Lower lobe of right lung (tissue), 2 donors: Measurements from ENCODE around the gene PPL. TPM values are rescaled to one million over a fixed set of nuclear protein-coding genes. Genes with fewer than 3 reads are reported as not detected.

Source experiments
- ATAC-seq, 2 donors: fragments of 200-7000 bp; cut with Tn5 transposase; one replicate each; pipeline ENCODE4 v1.9.1; 2020 to 2022; ENCODE audit warnings: mild to moderate bottlenecking in 2 of 2, moderate library complexity in 2 of 2
- DNase-seq: peaks from one replicate; pipeline ENCODE4 v3.0.0-alpha.2; 2020
- H3K27ac ChIP-seq: fragments of 200-600 bp; one replicate; pipeline ENCODE4 v1.8.0; 2022
- H3K27me3 ChIP-seq: fragments of 200-600 bp; one replicate; pipeline ENCODE4 v1.8.0; 2022; ENCODE audit warnings: low read depth
- H3K36me3 ChIP-seq: fragments of 200-600 bp; one replicate; pipeline ENCODE4 v1.8.0; 2022; ENCODE audit warnings: mild to moderate bottlenecking
- H3K4me1 ChIP-seq: fragments of 200-600 bp; one replicate; pipeline ENCODE4 v1.8.0; 2022
- H3K4me3 ChIP-seq: fragments of 200-600 bp; one replicate; pipeline ENCODE4 v1.8.0; 2022; ENCODE audit warnings: mild to moderate bottlenecking
- H3K9me3 ChIP-seq: fragments of 200-600 bp; one replicate; pipeline ENCODE4 v1.8.0; 2022
- CTCF ChIP-seq: fragments of 200-600 bp; IDR thresholded peaks from one replicate; pipeline ENCODE4 v1.8.0; 2022; ENCODE audit warnings: antibody characterized with exemption, mild to moderate bottlenecking
- intact Hi-C: fragments of 100-400 bp; cut with DNase I; formaldehyde crosslinking; loops from one replicate; pipeline ENCODE4 v1.11.0; 2022
- total RNA-seq: library from RNA; stranded (reverse); fragmentation: NEBNext Ultra II Directional; extraction: Animal tissue kit (Norgen Biotek cat#: 25700); gene quantifications from one replicate; pipeline ENCODE4 v1.2.1, GENCODE V29; 2021
- donor health status: DM: no; HTN: yes; CAD: no; lungs with severe emphysema.

PPL gene
- total RNA-seq, 1 donor from 2014 or later, result 60.5 TPM

GRCh38 chr16:4936181-4936990 is 562 bp downstream of the PPL start:
- H3K4me1 ChIP-seq, result peaks cover 25% of the 10 kb centered on the region
- H3K4me3 ChIP-seq, result peak overlapping the region; percentile 71
- TF ChIP-seq CTCF, result peak; percentile 37
- H3K9me3 ChIP-seq, result no peaks in the 10 kb centered on the region
- no peaks in the 10 kb centered on the region for H3K36me3 ChIP-seq
- peak overlapping the region; percentile 83 for H3K27ac ChIP-seq
- intact Hi-C loops, result no loop called here
- H3K27me3 ChIP-seq, result peaks cover 22% of the 10 kb centered on the region
- ATAC-seq, result peak; percentile 75 to 78
- peak; percentile 75 for DNase-seq

- no peak for TF ChIP-seq CTCF
- intact Hi-C loops, result no loop called here
- H3K27ac ChIP-seq, result peak overlapping the region; percentile 83
Measured at GRCh38 chr16:4935241-4935855, 1.6 kb downstream of the PPL start.

GRCh38 chr16:4934591-4934990 is 2.4 kb downstream of the PPL start:
- no peak for TF ChIP-seq CTCF
- DNase-seq (no peak), ATAC-seq (no peak)
- intact Hi-C loops, result no loop called here
- Histone ChIP-seq H3K27me3 (peaks cover 22% of the 10 kb centered on the region), H3K9me3 (no peaks in the 10 kb centered on the region), H3K27ac (peak overlapping the region; percentile 11), H3K4me1 (peaks cover 25% of the 10 kb centered on the region), H3K4me3 (no peak overlapping the region), H3K36me3 (no peaks in the 10 kb centered on the region)

More at GRCh38 chr16:4935241-4935855, 1.6 kb downstream of the PPL start:
- no peaks in the 10 kb centered on the region for H3K36me3 ChIP-seq
- peak overlapping the region; percentile 71 for H3K4me3 ChIP-seq
- ATAC-seq (peak; percentile 83 to 88), DNase-seq (peak; percentile 90)
- peaks cover 22% of the 10 kb centered on the region for H3K27me3 ChIP-seq
- H3K4me1 ChIP-seq, result peaks cover 25% of the 10 kb centered on the region
- H3K9me3 ChIP-seq, result no peaks in the 10 kb centered on the region

- Histone ChIP-seq H3K36me3 (no peaks in the 10 kb centered on the region), H3K27me3 (peaks cover 22% of the 10 kb centered on the region), H3K9me3 (no peaks in the 10 kb centered on the region), H3K27ac (peak overlapping the region; percentile 11), H3K4me3 (no peak overlapping the region), H3K4me1 (peaks cover 25% of the 10 kb centered on the region)
- ATAC-seq, result no peak
- TF ChIP-seq CTCF, result no peak
- intact Hi-C loops, result no loop called here
- no peak for DNase-seq
Measured at GRCh38 chr16:4933871-4934395, 3.0 kb downstream of the PPL start.

- ATAC-seq, result no peak
- Histone ChIP-seq H3K4me3 (no peak overlapping the region), H3K27ac (no peak overlapping the region)
Measured at GRCh38 chr16:4933433-4933832, 3.5 kb downstream of the PPL start.

More at GRCh38 chr16:4933433-4933832, 3.5 kb downstream of the PPL start:
- no peak for TF ChIP-seq CTCF
- no peak for DNase-seq
- intact Hi-C loops, result no loop called here
- Histone ChIP-seq H3K9me3 (no peaks in the 10 kb centered on the region), H3K27me3 (peaks cover 22% of the 10 kb centered on the region), H3K36me3 (no peaks in the 10 kb centered on the region), H3K4me1 (peaks cover 25% of the 10 kb centered on the region)
